HG03565 (cell line): ENCODE measurements around the gene PRKCA.
"Not testable (repeated sequence)": the region's sequence is repeated elsewhere in the genome, so short reads cannot be mapped to it uniquely, and the experiment has no call there.

Experiments
- ATAC-seq: cut with Tn5 transposase; IDR thresholded peaks from one replicate; pipeline ENCODE4 v1.9.1; 2021; ENCODE audit warnings: mild to moderate bottlenecking, moderate library complexity; ENCODE audit not compliant: unreplicated experiment

Gene PRKCA

DNA sequence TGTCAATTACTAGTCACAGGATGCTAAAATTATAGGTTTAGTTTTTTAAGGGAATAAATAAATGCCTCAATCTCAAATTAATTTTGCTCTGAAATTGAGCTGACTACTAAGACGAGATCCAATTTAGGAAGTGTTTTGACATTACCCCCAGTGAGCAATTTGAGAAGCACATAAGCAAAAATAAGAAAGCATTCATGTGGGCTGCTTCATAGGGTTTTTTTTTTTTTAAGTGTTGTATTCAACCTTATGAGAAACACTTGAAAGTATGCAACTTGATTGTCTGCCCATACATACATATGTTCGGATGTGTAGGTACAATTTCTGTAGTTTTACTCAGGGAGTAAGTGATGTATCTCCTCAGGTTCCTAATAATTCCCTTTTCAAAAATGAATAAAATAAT, 77.6 kb downstream of the PRKCA start:
- no peak for ATAC-seq

DNA sequence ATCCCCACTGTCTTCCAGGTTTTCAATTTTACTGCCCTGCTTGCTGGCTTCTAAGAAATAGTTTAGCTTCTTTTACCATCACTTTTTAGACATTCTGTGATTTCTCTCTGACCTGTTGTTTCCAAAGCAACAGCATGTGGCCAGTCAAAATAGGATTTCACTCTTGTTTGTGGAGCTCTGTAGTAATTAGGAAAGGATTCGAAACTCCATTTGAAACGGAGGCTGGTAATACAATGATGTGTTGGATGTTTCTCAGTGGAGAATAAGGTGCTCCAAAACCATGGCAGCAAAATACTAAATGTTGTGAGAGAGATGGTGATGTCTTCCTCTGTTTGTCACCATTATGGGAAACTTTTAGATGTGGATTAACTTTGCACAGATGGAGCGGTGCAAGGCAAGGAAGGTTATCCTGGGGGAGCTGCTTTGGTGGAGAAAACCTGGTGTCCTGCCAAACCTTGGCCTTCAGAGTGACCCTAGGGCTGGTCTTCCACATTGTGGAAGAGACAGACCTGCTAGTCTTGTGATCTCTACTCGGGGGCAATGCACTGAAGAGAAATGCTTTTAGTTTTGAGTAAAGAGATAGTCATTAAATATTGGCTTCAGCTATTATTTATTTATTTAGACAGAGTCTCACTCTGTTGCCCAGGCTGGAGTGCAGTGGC, 79.4 kb downstream of the PRKCA start:
- ATAC-seq, result no peak

DNA sequence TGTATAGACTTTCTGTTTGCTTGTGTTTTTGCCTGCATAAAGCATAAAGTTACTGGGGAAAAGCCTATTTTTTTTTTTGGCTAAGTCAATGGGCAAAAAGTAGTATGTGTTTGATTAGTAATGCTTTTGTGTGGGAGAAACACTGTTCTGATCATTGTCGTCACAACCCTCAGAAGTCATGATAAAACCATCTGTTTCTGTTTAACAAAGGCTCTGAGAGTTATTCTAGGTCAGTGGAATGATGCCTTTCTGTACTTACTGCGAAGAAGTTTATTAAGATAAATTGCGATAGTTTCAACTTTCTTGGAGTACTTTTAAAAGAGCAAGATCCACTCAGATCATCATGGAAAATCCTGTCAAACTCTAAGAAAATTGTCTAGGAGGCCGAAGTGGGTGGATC, 80.9 kb downstream of the PRKCA start:
- no peak for ATAC-seq

DNA sequence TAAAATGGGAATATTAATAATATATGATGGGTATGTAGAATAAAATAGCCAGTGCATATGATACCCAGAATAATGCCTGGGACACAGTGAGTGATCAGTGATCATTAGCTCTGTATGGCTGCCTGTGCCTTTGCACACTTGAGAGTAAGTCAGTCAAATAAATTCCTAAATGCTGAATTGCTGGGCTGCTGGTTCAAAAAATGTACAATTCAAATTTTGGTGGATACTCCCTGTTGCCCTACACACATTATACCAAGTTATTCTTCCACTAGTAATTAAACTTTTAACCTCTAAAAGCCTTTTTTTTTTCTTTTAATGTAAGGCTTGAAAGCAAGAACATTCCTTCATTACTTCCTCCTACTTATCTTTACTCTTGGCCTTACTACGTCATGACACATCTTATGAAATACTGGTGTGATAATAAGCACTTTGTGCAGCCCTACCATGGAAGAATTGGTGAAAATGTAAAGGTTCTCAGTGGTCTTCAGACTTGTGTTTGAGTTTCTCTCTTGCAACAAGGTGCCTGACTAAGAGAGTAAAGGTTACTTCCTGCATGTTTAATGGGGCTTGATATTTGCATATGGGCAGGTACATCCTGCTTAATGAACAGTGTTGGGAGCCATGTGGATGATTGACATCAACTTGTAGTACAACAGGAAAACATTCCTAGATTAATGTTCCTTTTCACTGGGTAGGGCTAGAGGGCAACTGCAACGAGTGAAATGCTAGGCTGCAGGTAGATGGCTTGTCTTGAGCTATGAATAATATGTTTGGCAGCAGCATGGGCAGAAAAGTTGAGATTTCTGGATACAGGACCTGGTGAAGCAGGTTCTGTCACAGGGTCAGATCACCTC, 84.3 kb downstream of the PRKCA start:
- ATAC-seq, result no peak

DNA sequence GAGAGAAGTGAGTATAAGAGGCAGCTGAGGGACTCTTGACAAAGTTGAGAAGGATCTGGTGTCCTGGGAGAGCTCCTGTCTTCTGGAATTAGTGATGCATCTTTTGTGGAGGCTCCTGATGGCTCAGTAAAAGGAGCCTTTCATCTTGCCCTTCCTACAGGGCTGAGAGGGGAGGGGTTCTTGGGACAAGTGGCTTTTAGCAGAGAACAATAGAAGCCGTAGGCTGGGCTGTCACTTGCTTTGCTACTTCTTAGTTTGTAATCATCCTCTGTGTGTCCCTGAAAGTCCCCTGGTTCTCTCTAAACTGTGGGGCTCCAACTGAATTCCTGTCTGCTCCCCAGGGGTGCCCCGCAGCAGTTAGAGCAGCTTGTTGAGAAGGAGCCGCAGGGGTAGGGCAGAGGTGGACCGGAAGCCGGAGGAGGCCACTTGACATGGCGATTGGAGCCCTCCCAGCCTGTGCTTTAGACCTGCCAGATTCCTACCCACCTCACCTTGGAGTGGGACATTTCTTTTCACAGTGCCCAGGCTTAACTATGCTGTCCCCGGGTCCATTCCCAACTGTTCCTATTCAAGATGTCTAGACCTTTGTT, 85.1 kb downstream of the PRKCA start:
- no peak for ATAC-seq

DNA sequence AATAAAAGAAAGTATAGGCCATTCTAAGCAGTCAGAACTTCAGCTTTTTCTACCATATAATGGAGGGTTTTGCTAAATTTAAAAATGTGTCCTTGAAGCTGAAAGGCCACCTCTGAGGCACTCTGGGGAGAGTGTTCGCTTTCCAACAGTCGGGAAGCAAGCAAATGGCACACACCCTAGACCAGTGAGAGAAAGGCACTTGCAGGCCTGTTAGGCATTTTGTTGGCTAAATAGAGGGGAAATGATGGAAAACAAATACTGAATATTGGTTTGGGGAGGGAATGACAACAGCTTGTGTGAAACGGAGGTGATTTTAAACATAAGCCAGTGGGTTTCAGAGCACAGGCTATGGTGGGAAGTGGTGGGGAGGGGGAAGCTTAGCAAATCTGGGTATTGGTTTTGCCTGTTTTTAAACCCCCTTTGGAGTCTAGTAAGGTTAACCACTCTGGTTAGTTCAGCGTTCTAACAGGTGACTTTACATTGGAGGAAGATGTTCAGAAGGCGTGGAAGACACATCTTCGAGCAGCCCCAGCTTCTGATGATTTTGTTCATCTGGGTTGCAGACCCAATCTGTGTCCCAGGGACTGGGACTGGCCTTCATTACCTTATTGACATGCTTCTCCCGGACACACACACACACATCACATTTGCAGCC, 90.5 kb downstream of the PRKCA start:
- no peak for ATAC-seq

DNA sequence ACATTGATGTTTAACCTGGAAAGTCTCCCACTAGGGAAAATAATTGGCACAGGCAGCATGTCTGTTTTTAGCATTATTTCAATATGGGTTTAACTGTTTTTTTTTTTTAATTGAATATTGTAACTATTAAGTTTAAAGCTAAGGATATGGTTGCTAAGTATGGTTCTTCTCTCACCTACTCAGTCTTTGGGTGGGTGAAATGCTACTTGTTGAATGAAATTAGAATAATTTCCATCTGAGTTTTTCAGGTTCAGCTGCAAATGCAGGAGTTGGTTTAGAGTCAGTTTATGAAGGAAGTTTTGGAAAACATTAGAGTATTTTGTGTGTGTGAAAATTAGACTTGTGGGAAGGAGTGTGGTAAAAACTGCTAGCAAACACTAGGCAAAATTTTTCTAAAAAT, 93.5 kb downstream of the PRKCA start:
- ATAC-seq, result no peak

DNA sequence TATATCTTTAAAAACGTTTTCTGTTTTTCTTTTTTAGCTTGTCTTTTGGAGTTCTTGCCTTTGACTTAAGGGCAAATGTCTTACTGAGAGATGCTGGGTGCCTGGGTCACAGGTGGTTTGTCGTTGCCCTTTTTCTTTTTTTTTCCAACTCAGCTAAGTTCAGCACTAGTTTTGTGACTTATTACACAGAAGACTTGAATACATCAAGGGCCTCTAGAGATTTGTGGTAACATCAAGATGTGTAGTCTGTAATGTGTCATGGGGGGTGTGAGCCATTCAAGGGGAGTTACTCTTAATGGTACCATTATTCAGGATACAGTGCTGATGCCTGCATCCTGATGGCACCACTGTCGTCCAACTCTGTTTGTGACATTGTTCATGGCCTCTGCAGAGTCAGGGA, 95.1 kb downstream of the PRKCA start:
- no peak for ATAC-seq

DNA sequence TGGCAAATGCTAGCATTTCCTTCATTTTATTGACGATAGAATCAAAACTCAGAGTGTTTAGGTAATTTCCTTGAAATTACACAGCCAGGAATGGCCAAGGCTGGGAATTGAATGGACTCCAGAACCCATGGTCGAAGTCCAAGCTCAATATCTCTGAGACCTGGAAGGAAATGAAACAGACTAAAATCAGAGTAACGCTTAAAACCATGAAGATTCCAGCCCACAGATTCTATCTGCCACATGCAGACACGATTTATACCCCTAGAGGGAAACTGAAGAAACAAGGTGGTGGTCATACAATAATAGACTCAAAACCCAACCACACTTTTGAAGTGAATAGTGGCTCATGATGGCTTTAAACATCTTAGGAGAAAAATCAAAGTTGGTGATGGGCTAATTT, 95.6 kb downstream of the PRKCA start:
- no peak for ATAC-seq

DNA sequence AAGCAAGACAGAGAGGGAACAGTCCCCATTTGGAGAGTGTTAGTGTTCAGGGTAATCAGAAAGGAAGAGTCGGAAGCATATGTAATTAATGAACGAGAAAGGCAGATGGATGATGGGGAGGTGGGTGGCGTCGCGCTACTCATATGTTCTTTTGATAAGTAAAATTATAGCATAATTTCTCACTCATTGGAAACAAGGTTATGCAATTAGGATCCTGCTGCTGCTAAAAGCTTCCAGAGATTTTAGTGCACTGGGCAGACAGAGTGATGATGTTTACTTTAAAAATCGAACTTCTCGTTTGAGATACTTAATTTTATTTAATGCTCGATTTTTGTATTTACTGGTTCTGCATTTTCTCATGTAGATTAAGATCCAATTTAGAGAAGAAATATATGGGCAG, 96.2 kb downstream of the PRKCA start:
- ATAC-seq, result no peak

DNA sequence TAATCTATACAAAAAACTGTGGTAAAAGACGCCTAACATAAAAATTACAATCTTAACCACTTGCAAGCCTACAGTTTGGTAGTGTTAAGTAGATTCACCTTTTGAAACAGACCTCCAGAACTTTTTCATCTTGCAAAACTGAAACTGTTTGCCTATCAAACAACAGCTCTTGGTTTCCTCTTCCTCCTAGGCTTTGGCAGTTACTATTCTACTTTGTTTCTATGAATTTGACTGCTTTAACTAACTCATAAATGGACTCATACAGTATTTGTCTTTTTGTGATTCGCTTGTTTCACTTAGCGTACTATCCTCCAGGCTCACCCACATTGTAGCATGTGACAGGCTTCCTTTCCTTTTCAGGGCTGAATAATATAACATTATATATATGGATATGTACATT, 97.0 kb downstream of the PRKCA start:
- ATAC-seq, result no peak

DNA sequence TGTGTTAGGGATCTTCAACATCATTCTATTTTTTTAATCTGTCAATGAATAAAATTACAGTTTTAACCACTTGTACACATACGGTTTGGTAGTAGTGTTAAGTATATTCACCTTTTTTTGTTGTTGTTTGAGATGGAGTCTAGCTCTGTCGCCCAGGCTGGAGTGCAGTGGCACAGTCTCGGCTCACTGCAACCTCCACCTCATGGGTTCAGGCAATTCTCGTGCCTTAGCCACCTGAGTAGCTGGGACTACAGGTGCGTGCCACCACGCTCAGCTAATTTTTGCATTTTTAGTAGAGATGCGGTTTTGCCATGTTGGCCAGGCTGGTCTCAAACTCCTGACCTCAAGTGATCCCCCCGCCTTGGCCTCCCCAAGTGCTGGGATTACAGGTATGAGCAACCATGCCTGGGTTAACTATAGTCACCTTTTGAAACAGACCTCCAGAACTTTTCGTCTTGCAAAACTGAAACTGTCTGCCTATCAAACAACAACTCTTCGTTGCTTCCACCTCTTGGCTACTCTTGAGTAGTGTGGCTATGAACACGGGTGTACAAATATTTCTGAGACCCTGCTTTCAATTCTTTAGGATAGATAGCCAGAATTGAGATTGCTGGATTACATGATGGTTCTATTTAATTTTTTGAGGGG, 97.8 kb downstream of the PRKCA start:
- not testable (repeated sequence) for ATAC-seq

DNA sequence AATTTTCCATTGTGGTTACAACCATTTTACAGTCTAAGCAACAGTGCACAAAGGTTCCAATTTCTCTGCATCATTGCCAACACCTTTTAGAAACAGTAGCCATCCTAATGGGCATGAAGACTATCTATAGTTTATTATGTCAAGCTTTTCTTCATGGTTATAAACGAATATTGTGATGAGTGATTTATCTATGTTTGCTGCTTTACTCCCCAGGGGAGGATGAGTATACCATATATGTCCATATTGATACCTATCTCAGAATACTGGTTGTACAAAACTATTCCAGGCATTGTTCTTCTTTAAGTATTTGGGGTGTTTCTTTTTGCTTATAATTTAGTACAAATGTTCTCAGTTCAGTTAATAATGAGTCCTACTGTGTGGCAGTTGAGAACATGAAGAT, 98.3 kb downstream of the PRKCA start:
- ATAC-seq, result no peak

DNA sequence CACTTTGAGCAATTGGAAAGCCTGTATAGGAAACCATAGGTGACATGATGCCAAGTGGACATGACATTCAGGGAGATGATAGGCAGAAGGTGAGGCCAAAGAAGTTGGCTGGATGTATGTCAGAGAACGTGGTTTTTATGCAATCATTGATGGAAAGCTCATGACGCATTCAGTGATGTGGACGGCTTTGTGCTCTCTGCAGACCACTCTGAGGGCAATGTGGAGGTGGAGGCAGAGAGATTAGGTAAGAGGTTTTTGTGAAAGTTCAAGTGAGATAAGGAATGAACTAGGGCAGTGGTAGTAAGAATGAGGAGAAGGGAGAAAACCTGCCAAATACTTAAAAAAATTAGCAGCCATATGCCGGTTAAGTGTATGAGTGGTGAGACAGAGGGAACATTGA, 99.0 kb downstream of the PRKCA start:
- ATAC-seq, result no peak

DNA sequence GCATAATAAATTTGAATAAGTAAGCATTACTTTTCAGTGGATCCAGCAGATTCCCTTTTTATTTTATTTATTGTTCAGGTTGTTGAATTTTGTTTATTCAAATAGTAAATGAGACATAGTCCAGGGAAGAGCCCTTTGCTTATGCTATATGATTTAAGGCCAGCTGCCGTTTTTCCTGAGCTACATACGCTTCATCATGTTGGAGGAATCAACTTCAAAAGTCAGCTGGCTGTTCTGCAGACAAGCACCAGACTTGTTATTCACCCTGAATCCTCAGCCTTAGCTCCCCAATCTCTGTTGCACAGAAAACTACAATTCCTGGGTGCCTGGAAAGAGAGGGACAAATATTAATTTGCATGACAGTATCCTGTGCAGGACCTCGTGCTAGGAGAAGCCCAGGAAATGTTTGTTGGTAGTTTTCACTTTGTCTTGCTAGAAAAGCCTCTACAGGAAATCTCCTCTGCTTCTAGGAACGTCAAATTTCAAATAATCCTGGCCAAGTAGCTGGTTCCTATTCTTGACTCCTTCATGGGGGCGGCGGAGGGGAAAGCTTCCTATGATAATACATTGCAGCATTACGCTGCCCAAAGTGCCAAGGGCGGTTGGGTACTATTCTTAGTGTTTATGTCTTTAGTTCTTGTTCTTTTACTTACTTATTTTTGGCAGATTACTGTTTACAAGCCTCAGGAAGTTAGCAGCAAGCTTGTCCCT, 101.6 kb downstream of the PRKCA start:
- no peak for ATAC-seq

DNA sequence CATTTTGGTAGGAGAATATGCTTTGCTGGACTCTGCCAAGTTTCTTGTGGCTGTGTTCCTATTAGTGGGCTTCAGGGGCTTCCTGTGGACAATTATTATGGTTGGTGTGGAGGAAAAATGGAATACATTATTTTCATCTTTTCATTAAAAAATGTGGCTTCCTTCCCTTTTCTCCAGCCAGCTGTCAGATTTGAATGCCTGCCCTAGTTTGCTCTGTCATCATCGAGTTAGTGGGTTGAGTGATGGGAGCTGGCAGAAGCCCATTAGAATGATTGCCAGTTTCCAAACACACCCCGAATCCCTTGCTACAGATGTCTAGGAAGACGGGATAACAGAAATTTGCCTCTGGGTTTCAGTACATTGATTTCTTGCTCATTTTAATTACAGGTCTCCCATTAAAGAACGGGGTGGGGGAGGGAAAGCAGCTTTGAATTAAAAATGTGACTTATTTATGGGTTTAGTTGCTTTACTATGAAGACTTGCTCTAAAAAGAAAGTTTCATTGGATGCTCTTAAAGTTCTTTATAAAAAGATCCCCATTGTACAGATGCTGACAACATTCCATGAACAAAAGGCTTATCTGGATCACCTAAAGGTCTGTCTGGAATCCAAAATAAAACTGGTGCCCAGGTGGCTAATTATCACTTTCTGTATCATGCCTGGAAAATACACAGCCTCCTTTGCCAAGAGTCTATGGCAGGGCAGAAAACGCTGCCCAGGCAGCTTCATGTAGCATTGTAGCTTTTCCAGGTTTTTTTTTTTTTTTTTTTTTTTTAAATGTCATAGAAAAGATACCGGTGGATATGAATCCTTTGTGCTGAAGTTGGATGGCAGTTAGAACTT, 103.6 kb downstream of the PRKCA start:
- ATAC-seq, result no peak

DNA sequence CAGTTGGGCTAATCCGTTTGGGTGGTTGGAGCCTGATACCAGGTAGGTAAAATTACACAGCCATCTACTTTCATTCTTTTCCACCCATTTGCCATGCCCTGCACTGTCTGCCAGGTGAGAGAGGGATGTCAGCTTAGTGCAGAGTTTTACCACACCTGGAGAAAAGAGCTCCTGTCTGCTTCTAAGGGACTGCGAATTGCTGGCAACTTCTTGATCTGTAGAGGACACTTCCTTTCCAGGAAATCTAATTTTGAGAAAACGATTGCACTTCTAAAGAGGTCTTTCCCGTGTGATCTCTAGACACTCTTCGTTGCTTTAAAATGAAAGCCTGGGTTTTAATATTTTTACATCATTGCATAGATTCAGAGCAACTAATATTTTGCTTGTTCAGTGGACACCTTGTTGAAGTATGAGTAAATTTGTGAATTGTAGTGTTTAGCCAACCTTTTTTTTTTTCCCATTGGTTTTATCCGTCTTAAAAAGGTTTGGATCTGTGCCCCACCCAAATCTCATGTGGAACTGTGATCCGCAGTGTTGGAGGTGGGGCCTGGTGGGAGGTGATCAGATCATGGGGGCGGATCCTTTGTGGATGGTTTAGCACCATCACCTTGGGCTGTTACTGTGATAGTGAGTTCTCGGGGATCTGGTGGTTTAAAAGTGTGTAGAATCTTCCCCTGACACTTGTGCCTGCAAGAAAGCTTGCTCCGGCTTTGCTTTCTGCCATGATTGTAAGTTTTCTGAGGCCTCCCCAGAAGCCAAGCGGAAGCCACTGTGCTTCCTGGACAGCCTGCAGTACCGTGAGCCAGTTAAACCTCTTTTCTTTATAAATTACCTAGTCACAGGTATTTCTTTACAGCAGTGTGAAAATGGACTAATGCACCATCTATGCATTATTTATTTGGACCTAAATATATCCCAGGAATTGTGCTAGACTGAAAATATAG, 104.6 kb downstream of the PRKCA start:
- no peak for ATAC-seq

DNA sequence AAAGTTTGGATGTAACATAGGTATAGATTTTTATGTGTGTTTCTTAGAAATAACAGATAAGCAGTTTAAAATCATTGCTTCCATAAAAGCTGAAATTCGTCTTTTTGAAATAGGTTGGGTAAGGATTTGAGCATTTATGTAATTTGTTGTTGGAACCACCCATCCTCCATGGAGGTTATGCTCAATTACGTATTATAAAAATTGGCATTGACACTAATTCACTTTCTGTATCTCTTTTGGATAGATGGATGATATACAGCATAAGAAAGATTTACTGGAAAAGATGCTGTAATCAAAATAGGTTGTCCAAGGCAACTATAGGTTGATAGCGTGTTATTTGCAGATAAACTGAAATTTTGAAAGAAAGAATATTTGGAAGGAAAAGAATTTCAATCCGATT, 105.5 kb downstream of the PRKCA start:
- ATAC-seq, result no peak

DNA sequence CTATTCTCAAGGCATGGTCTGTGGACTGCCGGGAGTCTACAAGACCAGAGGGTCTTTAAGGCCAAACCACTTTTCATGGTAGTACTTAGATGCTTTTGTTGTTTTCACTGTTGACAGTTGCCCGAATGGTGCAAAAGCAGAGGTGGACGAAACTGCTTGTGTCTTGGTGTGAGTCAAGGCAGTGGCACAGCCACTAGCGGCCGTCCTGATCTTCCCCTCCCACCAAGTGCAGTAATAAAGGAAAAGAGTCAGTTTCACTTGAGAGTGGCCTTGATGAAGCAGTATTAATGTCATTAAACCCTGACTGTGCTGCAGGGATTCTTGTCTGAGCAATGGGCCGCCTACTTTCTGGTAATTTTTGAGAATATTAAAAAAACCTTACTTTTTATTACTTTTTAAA, 109.1 kb downstream of the PRKCA start:
- ATAC-seq, result no peak
